ENCODE data around the gene SLC48A1. TPM values are rescaled to one million over a fixed set of nuclear protein-coding genes. Genes with fewer than 3 reads are reported as not detected.
A peak's percentile ranks its signal among the peaks of the same experiment; 100 is the strongest.

The SLC48A1 gene
- total RNA-seq, 1 donor: 25.1 TPM

DNA sequence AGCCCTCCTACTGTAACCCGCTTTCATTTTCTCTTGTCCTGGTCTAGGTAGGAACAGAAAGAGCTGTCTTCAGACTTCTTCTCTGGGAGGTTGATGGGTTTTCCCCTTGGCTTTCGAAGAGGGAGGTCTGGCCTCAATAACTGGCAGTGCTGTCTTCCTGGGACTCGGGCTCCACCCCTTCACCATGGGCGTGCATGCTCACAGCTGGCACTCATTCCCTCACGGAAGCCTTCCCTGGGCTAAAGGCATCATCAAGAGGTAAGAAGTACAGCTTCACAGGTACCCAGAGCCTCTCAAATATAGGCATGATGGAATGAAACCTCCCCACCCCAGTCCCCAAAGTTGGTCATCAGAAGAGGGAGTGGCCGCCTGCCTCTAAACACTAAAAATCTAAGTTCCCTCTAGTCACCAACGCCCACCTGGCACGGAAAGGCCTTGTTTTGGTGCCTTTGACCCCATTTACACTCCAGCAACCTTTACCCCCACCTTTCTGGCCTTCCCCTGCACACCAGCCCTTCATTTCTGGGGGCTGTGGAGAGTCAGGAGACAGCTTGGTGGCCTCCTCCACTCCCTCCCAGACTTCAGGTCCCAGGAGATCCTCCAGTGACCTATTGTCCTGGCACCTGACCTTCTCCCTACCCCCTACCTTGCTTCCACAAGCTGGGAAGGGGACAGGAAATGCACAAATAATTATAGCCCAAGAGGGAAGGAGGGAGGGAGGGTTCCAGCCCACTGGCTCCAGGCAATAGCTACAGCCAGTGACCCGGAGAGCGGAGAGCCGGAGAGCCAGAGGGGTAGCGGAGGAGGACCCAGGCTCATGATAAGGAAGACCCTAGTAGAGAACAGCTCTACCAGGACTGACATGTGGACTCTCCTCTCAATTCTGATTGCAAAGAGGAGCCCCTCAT is 17.1 kb upstream of the SLC48A1 start:
- TF ChIP-seq, protein P1, sequence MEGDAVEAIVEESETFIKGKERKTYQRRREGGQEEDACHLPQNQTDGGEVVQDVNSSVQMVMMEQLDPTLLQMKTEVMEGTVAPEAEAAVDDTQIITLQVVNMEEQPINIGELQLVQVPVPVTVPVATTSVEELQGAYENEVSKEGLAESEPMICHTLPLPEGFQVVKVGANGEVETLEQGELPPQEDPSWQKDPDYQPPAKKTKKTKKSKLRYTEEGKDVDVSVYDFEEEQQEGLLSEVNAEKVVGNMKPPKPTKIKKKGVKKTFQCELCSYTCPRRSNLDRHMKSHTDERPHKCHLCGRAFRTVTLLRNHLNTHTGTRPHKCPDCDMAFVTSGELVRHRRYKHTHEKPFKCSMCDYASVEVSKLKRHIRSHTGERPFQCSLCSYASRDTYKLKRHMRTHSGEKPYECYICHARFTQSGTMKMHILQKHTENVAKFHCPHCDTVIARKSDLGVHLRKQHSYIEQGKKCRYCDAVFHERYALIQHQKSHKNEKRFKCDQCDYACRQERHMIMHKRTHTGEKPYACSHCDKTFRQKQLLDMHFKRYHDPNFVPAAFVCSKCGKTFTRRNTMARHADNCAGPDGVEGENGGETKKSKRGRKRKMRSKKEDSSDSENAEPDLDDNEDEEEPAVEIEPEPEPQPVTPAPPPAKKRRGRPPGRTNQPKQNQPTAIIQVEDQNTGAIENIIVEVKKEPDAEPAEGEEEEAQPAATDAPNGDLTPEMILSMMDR (IDR thresholded peaks at IDR 0.05; ENCODE audit: insufficient read depth, low read length): no peak
- DNase-seq (ENCODE audit: low read depth): no peak
- H3K4me3 ChIP-seq (ENCODE audit: low read depth, low read length): no peak overlapping the region

DNA sequence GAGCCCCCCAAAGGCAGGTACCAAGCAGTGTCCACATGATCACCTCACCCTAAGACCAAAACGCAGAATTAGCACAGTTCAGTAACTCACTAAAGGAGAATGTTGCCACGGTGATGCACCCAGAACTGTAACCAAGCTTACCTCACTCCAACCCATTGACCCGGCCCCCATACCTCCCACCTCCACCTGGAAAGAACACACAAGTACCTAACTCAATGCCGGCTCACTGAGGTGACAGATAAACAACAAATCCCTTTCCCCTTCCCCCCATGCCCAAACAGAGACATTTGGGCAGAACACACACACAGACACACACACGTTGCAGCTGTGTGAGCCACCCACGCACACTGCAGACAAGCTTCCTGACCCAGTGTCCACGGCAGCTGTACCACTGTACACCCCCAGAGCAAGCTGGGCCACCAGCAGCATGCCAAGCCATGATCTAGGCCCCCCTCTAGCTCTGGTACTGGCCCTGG is 15.6 kb upstream of the SLC48A1 start:
- DNase-seq (ENCODE audit: low read depth): no peak
- no peak overlapping the region for H3K4me3 ChIP-seq (ENCODE audit: low read depth, low read length)
- TF ChIP-seq, protein P1 (IDR thresholded peaks at IDR 0.05; ENCODE audit: insufficient read depth, low read length): no peak

DNA sequence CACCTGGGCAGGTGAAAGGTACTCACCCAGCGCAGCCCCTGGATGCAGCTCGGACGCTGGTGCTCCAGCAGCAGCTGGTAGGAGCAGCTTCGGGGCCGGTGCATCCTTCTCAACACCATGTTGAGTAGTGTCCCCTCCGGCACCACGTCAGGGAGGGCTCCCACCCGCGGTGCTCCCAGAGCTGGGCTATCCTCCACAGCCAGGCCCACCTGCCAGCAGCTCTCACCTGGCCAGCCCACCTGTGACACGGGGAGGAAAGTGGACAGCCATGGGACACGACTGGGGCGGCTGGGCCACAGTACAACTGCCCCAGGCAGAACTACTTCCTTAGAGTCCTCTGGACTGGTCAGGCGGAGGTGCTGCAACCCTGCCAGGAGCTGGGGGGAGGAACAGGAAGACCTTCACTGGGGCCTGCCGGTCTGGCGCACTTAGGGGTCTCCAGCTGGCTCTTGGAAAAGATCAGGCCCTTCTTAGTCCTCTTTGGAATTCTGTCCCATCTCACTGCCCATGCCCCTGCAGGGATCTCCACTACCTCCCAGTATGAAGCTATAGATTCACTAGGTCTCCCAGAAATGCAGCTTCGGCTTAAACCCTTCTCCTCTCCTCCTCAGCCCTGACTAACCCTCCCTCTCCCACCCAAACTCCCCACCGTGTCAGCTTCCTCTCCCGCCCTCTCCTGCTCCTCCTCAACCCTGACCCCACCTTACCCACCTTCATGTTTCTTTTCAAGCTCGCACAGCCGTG is 15.0 kb upstream of the SLC48A1 start:
- TF ChIP-seq, protein P1 (IDR thresholded peaks at IDR 0.05; ENCODE audit: insufficient read depth, low read length): no peak
- DNase-seq (ENCODE audit: low read depth): no peak
- peak overlapping the region; percentile 69 for H3K4me3 ChIP-seq (ENCODE audit: low read depth, low read length)

DNA sequence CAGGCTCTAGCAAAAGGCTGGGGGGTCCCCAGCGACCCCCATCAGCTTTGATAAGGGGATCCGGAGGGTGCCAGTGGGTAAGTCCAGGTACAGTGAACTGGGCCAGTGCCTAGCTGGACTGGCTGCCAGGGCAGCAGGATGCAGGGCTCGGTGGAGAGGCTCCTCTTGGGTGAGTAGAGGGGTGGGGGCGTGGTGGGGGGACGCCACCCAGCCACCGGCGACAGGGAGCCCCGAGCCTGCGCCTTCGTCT is 14.5 kb upstream of the SLC48A1 start:
- H3K4me3 ChIP-seq (ENCODE audit: low read depth, low read length): peak overlapping the region; percentile 69
- DNase-seq (ENCODE audit: low read depth): no peak
- TF ChIP-seq, protein P1 (IDR thresholded peaks at IDR 0.05; ENCODE audit: insufficient read depth, low read length): no peak

DNA sequence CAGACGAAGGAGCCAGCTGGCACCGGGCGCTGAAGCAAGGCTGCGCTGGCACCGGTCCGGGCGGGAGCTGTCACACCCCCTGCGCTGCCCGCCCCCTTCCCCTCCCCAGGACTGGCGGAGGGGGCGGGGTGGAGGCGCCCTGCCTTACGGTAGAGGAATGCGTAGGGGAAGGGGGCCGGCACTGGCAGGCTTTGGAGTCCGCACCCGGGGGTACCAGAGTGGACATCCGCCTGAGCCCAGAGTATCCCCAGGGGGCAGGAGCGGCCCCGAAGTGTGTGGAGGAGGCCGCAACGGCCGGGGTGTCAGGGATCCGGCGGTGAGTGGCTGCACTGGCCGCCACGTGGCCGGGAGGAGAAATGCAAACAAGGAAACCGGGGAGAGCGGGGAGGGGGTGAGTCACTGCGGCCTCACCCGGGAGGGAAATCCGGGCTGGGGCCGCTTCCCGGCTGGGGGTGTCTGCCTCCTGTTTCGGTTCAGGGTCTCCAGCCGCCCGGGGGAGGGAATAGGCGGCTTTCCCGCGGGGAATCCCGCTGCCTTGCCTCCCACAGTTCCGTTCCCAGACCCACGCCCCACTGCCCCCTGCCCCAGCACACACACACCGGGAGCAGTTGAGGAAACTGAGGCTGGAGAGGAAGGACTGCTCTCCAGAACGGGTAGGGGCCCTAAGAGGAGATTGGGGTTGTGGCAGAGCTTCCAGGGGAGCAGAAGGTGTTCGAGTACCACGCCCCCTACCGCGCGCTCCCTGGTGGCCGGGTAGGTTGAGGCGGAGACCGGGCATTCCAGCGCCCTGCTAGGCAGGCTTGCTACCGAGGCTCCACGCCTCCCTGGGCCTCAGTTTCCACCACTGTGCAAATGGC is 14.0 kb upstream of the SLC48A1 start, which contains the start of gene RAPGEF3:
Gene RAPGEF3 (minus strand): TSS at position 47 of the 857 bp plus-strand sequence. CDS start 324 bp downstream, outside the sequence.
- DNase-seq (ENCODE audit: low read depth): peak; percentile 67
- TF ChIP-seq, protein P1 (IDR thresholded peaks at IDR 0.05; ENCODE audit: insufficient read depth, low read length): peak; percentile 64
- H3K4me3 ChIP-seq (ENCODE audit: low read depth, low read length): peak within 1 kb of the TSS; percentile 69

DNA sequence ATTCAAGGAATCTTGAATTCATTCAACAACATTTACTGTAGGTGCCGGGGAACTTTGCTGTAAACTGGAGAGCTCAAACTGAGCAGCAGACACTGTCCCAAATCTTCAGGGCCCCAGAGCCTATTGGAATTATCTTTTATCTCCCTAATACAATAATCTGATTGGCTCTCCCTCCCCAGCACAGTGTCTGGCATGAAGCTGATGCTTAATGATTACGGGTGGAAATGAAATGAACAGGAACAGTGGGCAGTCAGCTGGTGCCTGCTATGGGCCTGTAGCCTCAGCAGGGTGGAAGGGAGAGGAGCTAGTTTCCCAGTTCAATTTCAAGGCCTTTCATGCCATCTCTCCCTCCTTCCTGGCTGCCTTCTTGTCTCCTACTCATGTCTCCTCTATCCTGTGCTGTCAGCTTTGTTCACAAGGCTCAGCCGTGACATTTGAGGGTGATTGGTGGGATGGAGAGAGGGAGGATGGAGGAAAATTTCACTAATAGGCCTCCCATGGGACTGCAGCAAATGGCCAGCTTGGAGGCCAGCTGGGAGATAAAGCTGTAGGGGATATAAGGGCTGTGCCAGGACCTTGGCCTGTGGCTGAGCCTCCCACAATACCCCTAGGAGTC is 10.1 kb upstream of the SLC48A1 start:
- TF ChIP-seq, protein P1 (IDR thresholded peaks at IDR 0.05; ENCODE audit: insufficient read depth, low read length): no peak
- no peak overlapping the region for H3K4me3 ChIP-seq (ENCODE audit: low read depth, low read length)
- DNase-seq (ENCODE audit: low read depth): no peak
